Measurements from ENCODE around the gene FILIP1L. TPM values are rescaled to one million over a fixed set of nuclear protein-coding genes. Genes with fewer than 3 reads are reported as not detected.

FILIP1L gene
- total RNA-seq, 1 experiment from 2014 or later, result 0.07 TPM

DNA sequence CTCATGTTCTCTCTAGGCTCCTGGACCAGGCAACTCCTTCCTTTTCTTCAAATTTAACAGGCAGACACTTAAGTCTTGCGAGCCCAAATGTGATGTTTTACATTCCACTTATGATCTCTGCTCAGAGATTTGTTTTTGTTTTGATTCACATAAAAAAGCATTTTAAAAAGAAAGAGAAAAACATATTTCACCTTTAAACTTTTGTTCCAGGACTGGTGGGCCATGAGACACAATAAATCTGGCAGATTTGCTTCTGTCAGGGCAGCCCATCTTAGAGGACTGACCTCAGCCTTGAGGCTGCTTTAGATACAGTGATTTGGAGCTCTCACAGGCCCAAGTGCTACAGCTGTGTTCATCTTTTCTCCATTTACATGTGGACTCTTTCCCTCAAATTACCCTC is 244.7 kb downstream of the FILIP1L start:
- Histone ChIP-seq H4K5ac (ENCODE audit: insufficient read length, low read depth, low read length) (no peak overlapping the region), H3K9me3 (ENCODE audit: control insufficient read depth, low read depth, low read length) (no peaks in the 10 kb centered on the region), H3K14ac (ENCODE audit: insufficient read depth, low read length) (no peak overlapping the region), H4K91ac (ENCODE audit: insufficient read length, low read depth, low read length) (no peak overlapping the region), H3K9ac (ENCODE audit: extremely low read depth, insufficient read length, low read length) (no peak overlapping the region), H2BK20ac (ENCODE audit: low read depth, low read length, poor library complexity, severe bottlenecking) (no peak overlapping the region), H3T11ph (ENCODE audit: low read length) (no peak overlapping the region), H3K27me3 (ENCODE audit: insufficient read depth, low read length) (peaks cover 2% of the 10 kb centered on the region; the same call in 1 of the 2 replicates), H2AFZ (ENCODE audit: low read length) (no peak overlapping the region), H2BK120ac (ENCODE audit: low read depth, low read length, poor library complexity, severe bottlenecking) (no peak overlapping the region), H4K20me1 (ENCODE audit: control insufficient read depth, insufficient read depth, insufficient read length) (no peaks in the 10 kb centered on the region), H2BK12ac (ENCODE audit: insufficient read length, low read depth, low read length) (no peak overlapping the region), H4K8ac (replicated peaks; ENCODE audit: insufficient read length, low read depth, low read length) (no peak overlapping the region), H2BK15ac (ENCODE audit: low read depth, low read length) (no peak overlapping the region), H3K4me2 (ENCODE audit: insufficient read depth, insufficient read length, low read length) (no peak overlapping the region), H3K79me1 (ENCODE audit: insufficient read depth, low read depth, low read length, poor library complexity, severe bottlenecking) (no peaks in the 10 kb centered on the region), H3K27ac (ENCODE audit: insufficient read length, low read depth, low read length) (no peak overlapping the region), H2BK5ac (ENCODE audit: insufficient read length, low read length) (no peak overlapping the region), H3K4ac (ENCODE audit: low read depth, low read length) (no peak overlapping the region), H2AK5ac (ENCODE audit: insufficient read length, low read length) (no peak overlapping the region), H3K23ac (ENCODE audit: insufficient read length, low read depth, low read length) (no peak overlapping the region), H3K79me2 (ENCODE audit: insufficient read depth, low read length) (no peaks in the 10 kb centered on the region), H3K23me2 (ENCODE audit: insufficient read length, low read depth, low read length, poor library complexity, severe bottlenecking) (no peaks in the 10 kb centered on the region), H3K18ac (ENCODE audit: insufficient read length, low read depth, low read length) (no peak overlapping the region), H3K4me1 (ENCODE audit: insufficient read depth, low read length) (peaks cover 3% of the 10 kb centered on the region; the same call in 1 of the 2 replicates), H3K56ac (ENCODE audit: insufficient read length, low read depth, low read length) (no peak overlapping the region)
- Mint-ChIP-seq H3K27me3 (ENCODE audit: low read depth) (peaks cover 89% of the 10 kb centered on the region), H3K36me3 (ENCODE audit: insufficient read depth in 1 of 3, low read depth in 3 of 3) (no peaks in the 10 kb centered on the region), H3K27ac (no peak overlapping the region), H3K4me3 (no peak overlapping the region), H3K4me1 (peaks cover 4 to 6% of the 10 kb centered on the region in 2 experiments), H3K9me3 (no peaks in the 10 kb centered on the region)
- TF ChIP-seq, protein P1, sequence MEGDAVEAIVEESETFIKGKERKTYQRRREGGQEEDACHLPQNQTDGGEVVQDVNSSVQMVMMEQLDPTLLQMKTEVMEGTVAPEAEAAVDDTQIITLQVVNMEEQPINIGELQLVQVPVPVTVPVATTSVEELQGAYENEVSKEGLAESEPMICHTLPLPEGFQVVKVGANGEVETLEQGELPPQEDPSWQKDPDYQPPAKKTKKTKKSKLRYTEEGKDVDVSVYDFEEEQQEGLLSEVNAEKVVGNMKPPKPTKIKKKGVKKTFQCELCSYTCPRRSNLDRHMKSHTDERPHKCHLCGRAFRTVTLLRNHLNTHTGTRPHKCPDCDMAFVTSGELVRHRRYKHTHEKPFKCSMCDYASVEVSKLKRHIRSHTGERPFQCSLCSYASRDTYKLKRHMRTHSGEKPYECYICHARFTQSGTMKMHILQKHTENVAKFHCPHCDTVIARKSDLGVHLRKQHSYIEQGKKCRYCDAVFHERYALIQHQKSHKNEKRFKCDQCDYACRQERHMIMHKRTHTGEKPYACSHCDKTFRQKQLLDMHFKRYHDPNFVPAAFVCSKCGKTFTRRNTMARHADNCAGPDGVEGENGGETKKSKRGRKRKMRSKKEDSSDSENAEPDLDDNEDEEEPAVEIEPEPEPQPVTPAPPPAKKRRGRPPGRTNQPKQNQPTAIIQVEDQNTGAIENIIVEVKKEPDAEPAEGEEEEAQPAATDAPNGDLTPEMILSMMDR (conservative IDR thresholded peaks at IDR 0.05), result no peak
- no CpG with 5 or more reads among the region's 1 CpG for WGBS (ENCODE audit: extremely low coverage, insufficient read length, low lambda C conversion rate)
- DNase-seq, result no peak
